IPS DF 6.9 (cell line): Measurements from ENCODE around the gene ARHGAP27.
A peak's percentile ranks its signal among the peaks of the same experiment; 100 is the strongest.

Experiments used
- DNase-seq: peaks from one replicate; pipeline ENCODE4 v3.0.0-alpha.2; 2013; ENCODE audit warnings: low read depth, low spot score
- H3K27ac ChIP-seq: one replicate; pipeline ENCODE4 v1.5.1; 2013; ENCODE audit warnings: low read length, control low read depth
- H3K27me3 ChIP-seq: 2 replicates; pipeline ENCODE4 v1.6.1; 2013; ENCODE audit warnings: mild to moderate bottlenecking, low read length; ENCODE audit not compliant: control insufficient read depth, insufficient read depth
- H3K36me3 ChIP-seq: 2 replicates; pipeline ENCODE4 v1.6.1; 2013; ENCODE audit warnings: low read length; ENCODE audit not compliant: control insufficient read depth, insufficient read depth
- H3K4me1 ChIP-seq: 2 replicates; pipeline ENCODE4 v1.6.1; 2013; ENCODE audit warnings: low read length; ENCODE audit not compliant: control insufficient read depth, insufficient read depth
- H3K4me3 ChIP-seq: 2 replicates; pipeline ENCODE4 v1.5.1; 2013; ENCODE audit warnings: mild to moderate bottlenecking, low read length
- H3K9me3 ChIP-seq: 2 replicates; pipeline ENCODE4 v1.6.1; 2013; ENCODE audit warnings: low read length, inconsistent platforms; ENCODE audit not compliant: control insufficient read depth, insufficient read depth
- WGBS: extraction: QIAGEN DNeasy Blood & Tissue Kit; methylation state at CpG from one replicate; pipeline ENCODE4 v1.1.7; 2013; ENCODE audit warnings: mixed read lengths, missing lambda C conversion rate; ENCODE audit not compliant: insufficient read length, insufficient coverage; 5-methylcytosine and 5-hydroxymethylcytosine counted together

ARHGAP27 gene

GRCh38 chr17:45371414-45372324 lies 61.0 kb downstream of the ARHGAP27 start:
- Histone ChIP-seq H3K27ac (no peak overlapping the region), H3K4me1 (peaks cover 14% of the 10 kb centered on the region), H3K9me3 (no peaks in the 10 kb centered on the region), H3K27me3 (no peaks in the 10 kb centered on the region), H3K36me3 (no peaks in the 10 kb centered on the region), H3K4me3 (no peak overlapping the region)
- WGBS: no CpG with 5 or more reads among the region's 55 CpGs
- peak; percentile 71 for DNase-seq

GRCh38 chr17:45370949-45371413 lies 61.7 kb downstream of the ARHGAP27 start:
- Histone ChIP-seq H3K27me3 (no peaks in the 10 kb centered on the region), H3K4me3 (no peak overlapping the region), H3K4me1 (peaks cover 14% of the 10 kb centered on the region), H3K36me3 (no peaks in the 10 kb centered on the region), H3K27ac (no peak overlapping the region), H3K9me3 (no peaks in the 10 kb centered on the region)
- no CpG with 5 or more reads among the region's 8 CpGs for WGBS
- no peak for DNase-seq

- no peak overlapping the region for H3K27ac ChIP-seq
- H3K4me1 ChIP-seq: peaks cover 17% of the 10 kb centered on the region
- no peaks in the 10 kb centered on the region for H3K27me3 ChIP-seq
- WGBS: no CpG with 5 or more reads among the region's 1 CpG
- no peak overlapping the region for H3K4me3 ChIP-seq
- H3K9me3 ChIP-seq: no peaks in the 10 kb centered on the region
- no peak for DNase-seq
- H3K36me3 ChIP-seq: no peaks in the 10 kb centered on the region
Measured at GRCh38 chr17:45369421-45369820, 63.2 kb downstream of the ARHGAP27 start.

GRCh38 chr17:45368651-45369050 lies 64.0 kb downstream of the ARHGAP27 start:
- Histone ChIP-seq H3K36me3 (no peaks in the 10 kb centered on the region), H3K9me3 (no peaks in the 10 kb centered on the region), H3K4me3 (no peak overlapping the region), H3K4me1 (peaks cover 13% of the 10 kb centered on the region), H3K27me3 (no peaks in the 10 kb centered on the region), H3K27ac (no peak overlapping the region)
- no peak for DNase-seq

- no CpG with 5 or more reads among the region's 7 CpGs for WGBS
- no peak overlapping the region for H3K4me3 ChIP-seq
- no peak overlapping the region for H3K27ac ChIP-seq
- no peaks in the 10 kb centered on the region for H3K27me3 ChIP-seq
- H3K36me3 ChIP-seq: no peaks in the 10 kb centered on the region
- no peak for DNase-seq
- H3K4me1 ChIP-seq: peaks cover 8% of the 10 kb centered on the region
- H3K9me3 ChIP-seq: no peaks in the 10 kb centered on the region
Measured at GRCh38 chr17:45367216-45367615, 65.5 kb downstream of the ARHGAP27 start.

- no peak for DNase-seq
- no peak overlapping the region for H3K27ac ChIP-seq
- no peaks in the 10 kb centered on the region for H3K9me3 ChIP-seq
- no peaks in the 10 kb centered on the region for H3K27me3 ChIP-seq
- peaks cover 8% of the 10 kb centered on the region for H3K4me1 ChIP-seq
- WGBS: no CpG with 5 or more reads among the region's 6 CpGs
- no peak overlapping the region for H3K4me3 ChIP-seq
- H3K36me3 ChIP-seq: no peaks in the 10 kb centered on the region
Measured at GRCh38 chr17:45366691-45367090, 66.0 kb downstream of the ARHGAP27 start.

- no peak for DNase-seq
- Histone ChIP-seq H3K36me3 (no peaks in the 10 kb centered on the region), H3K27me3 (no peaks in the 10 kb centered on the region), H3K4me1 (peaks cover 7% of the 10 kb centered on the region), H3K9me3 (no peaks in the 10 kb centered on the region), H3K27ac (no peak overlapping the region), H3K4me3 (no peak overlapping the region)
- no CpG with 5 or more reads among the region's 3 CpGs for WGBS
Measured at GRCh38 chr17:45366049-45366448, 66.6 kb downstream of the ARHGAP27 start.

GRCh38 chr17:45364531-45365390 lies 67.9 kb downstream of the ARHGAP27 start:
- peak overlapping the region; percentile 79 for H3K27ac ChIP-seq
- peak; percentile 94 for DNase-seq
- H3K36me3 ChIP-seq: no peaks in the 10 kb centered on the region
- H3K9me3 ChIP-seq: no peaks in the 10 kb centered on the region
- H3K27me3 ChIP-seq: no peaks in the 10 kb centered on the region
- no CpG with 5 or more reads among the region's 17 CpGs for WGBS
- no peak overlapping the region for H3K4me3 ChIP-seq
- peaks cover 5% of the 10 kb centered on the region for H3K4me1 ChIP-seq

GRCh38 chr17:45363498-45363897 lies 69.2 kb downstream of the ARHGAP27 start:
- no peaks in the 10 kb centered on the region for H3K27me3 ChIP-seq
- WGBS: no CpG with 5 or more reads among the region's 3 CpGs
- H3K9me3 ChIP-seq: no peaks in the 10 kb centered on the region
- H3K27ac ChIP-seq: no peak overlapping the region
- no peak for DNase-seq
- peaks cover 5% of the 10 kb centered on the region for H3K4me1 ChIP-seq
- H3K4me3 ChIP-seq: no peak overlapping the region
- H3K36me3 ChIP-seq: no peaks in the 10 kb centered on the region

- WGBS: no CpG with 5 or more reads among the region's 4 CpGs
- Histone ChIP-seq H3K27ac (no peak overlapping the region), H3K27me3 (no peaks in the 10 kb centered on the region)
Measured at GRCh38 chr17:45361976-45362375, 70.7 kb downstream of the ARHGAP27 start.

More at GRCh38 chr17:45361976-45362375, 70.7 kb downstream of the ARHGAP27 start:
- no peak for DNase-seq
- H3K4me3 ChIP-seq: no peak overlapping the region
- no peaks in the 10 kb centered on the region for H3K9me3 ChIP-seq
- peaks cover 5% of the 10 kb centered on the region for H3K4me1 ChIP-seq
- H3K36me3 ChIP-seq: no peaks in the 10 kb centered on the region
